Measurements from ENCODE around the gene OR6C70.
"Not testable (repeated sequence)": the region's sequence is repeated elsewhere in the genome, so short reads cannot be mapped to it uniquely, and the experiment has no call there.

OR6C70 gene

DNA sequence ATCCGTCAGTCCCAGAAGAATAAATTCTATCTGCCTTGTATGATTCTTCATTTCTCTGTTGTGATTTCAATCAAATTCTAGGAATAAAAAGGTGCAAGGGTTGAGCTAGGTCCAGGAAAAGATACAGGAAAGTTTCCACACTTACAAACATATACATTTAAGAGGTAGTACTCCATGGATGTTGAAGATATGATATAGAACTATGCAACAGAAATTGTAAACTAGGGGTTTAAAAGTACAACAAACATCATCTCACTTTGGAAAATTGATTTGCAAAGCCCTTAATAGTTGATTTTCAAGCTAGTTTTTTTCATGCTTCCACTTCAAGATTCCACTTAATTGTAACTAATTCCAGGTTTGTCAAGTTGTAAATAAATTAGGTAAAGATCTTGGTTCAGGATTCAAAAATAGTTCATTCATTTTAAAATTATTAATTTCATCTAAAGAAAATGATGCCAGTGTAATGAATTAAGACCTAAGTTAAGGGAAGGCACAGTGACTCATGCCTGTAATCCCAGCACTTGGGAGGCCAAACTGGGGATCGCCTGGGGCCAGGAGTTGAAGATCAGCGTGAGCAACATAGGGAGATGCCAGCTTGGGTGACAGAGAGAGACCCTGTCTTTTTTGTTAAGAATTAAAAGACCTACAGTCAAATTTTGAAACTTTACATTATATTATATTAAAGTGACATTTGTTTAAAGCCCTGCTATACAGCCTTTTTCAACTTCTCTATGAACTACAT lies at the start of gene OR6C70:
Gene OR6C70, minus strand, starts transcription at position 51 of the 742 bp plus-strand sequence. Its CDS starts 0 bp downstream, at position 51.
- DNase-seq, result no peak

DNA sequence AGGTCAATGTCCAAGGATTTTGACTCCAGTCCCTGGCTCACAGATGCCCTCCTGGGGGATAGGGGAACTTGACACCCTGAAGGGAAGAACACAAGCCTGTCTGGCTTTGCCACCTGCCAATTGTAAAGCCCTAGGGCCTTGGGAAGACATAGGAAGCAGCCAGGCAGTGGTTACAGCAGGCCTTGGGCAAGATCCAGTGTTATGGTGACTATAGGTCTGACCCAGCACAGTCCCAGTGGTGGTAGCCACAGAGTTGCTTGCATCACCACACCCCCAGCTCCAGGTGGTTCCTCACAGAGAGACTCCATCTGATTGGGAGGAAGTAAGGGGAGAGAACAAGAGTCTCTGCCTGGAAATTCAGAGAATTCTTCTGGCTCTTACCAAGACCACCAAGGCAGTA lies 46.5 kb upstream of the OR6C70 start:
- no peak for DNase-seq

DNA sequence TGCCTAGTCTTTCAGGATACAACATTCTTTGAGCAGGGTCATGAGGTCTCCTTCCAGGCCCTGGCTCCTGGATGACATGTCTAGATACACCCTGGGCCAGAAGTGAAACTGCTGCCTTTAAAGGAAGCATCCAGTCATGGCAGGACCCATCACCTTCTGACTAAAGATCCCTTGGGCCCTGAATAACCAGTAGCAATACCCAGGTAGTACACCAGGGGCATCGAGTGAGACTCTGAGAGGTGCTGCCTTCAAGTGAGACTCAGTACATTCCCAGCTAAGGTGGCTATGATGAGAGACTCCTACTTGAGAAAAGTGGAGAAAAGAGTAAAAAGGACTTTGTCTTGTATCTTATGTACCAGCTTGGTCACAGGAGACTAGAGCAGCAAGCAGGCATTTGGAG lies 45.8 kb upstream of the OR6C70 start:
- DNase-seq, result no peak

DNA sequence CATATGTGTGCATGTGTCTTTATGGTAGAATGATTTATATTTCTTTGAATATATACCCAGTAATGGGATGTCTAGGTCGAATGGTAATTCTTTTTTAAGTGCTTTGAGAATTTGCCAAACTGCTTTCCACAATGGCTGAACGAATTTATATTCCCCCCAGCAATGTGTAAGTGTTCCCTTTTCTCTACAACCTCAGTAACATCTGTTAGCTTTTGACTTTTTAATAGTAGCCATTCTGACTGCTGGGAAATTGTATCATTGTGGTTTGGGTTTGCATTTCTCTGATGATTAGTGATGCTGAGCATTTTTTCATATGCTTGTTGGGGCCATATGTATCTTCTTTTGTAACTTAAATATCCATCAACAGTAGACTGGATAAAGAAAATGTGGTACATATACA lies 31.7 kb upstream of the OR6C70 start:
- DNase-seq, result no peak

DNA sequence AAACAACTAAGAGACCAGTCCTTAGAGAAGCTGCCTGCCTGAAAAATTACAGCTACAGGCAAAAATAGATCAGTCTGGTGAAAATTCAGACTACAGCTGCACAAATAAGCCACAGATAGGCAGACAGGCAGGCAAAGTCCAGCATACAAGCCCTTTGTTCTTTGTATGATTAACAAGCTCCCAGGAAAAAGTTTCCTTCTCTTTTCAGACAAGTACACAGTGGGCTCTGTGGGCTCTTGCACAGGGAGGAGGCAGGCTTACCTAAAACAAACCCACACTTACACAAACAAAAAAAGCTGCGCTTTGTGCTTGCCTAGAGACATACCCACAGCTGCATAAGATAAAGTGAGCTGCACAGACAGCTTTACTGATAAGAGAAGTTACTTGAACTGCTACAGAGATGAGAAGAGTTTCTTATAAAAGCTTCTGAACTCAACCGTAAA lies 29.9 kb upstream of the OR6C70 start:
- DNase-seq, result no peak

DNA sequence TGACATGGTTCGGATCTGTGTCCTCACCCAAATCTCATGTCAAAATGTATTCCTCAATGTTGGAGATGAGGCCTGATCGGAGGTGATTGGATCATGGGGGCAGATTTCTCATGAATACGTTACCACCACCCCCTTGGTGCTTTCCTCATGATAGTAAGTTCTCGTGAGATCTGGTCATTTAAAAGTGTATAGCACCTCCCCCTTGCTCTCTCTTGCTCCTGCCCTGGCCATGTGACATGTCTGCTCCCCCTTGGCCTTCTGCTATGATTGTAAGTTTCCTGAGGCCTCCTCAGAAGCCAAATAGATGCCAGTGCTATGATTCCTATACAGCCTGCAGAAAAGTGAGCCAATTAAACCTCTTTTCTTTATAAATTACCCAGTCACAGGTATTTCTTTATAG lies 29.3 kb upstream of the OR6C70 start:
- no peak for DNase-seq

DNA sequence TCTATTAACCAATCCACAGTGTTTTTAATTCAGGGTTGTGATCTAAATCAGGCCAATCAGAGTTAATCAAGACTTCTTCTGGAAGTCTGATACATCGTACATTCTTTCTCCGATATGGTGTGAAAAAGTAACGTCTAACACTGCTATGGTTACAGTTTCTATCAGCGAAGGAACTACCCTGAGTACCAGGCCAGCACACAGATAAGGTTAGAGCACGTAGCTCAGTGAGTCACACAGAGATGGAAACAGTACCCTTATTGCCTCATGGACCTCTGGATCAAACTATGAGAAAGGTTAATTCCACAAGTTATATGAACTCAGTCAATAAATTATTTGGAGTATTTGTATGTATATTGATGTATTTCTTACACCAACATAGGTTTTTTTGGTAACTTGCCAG lies 25.6 kb upstream of the OR6C70 start:
- no peak for DNase-seq

DNA sequence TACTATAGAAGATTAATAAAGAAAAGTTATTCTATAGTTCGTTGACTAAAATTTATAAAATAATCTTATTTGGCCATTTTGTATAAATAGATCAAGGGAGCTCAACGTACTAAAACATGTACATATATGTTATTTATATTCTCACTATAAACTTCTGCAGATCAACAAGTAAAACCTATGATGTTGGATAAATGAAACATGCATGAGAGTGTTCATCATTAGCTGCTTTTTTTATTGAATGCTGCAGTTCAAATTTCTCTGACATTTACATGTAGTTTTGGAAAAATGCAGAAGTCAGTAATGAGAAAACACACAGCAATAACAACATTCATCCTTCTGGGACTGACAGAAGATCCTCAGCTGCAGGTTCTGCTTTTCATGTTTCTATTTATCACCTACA lies 22.1 kb upstream of the OR6C70 start, which contains the start of gene OR6C68:
Gene OR6C68, plus strand, starts transcription at position 301 of the 400 bp plus-strand sequence. Its CDS starts 0 bp downstream, at position 301.
- no peak for DNase-seq

DNA sequence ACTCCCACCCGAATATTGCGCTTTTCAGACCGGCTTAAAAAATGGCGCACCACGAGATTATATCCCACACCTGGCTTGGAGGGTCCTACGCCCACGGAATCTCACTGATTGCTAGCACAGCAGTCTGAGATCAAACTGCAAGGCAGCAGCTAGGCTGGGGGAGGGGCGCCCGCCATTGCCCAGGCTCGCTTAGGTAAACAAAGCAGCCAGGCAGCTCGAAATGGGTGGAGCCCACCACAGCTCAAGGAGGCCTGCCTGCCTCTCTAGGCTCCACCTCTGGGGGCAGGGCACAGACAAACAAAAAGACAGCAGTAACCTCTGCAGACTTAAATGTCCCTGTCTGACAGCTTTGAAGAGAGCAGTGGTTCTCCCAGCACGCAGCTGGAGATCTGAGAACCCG lies 14.3 kb upstream of the OR6C70 start:
- not testable (repeated sequence) for DNase-seq

DNA sequence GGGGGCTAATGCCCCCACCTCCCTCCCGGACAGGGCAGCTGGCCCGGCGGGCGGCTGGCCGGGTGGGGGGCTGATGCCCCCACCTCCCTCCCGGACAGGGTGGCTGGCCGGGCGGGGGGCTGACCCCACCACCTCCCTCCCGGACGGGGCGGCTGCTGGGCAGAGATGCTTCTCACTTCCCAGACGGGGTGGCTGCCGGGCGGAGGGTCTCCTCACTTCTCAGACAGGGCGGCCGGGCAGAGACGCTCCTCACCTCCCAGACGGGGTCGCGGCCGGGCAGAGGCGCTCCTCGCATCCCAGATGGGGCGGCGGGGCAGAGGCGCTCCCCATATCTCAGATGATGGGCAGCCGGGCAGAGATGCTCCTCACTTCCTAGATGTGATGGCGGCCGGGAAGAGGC lies 9.2 kb upstream of the OR6C70 start:
- not testable (repeated sequence) for DNase-seq

DNA sequence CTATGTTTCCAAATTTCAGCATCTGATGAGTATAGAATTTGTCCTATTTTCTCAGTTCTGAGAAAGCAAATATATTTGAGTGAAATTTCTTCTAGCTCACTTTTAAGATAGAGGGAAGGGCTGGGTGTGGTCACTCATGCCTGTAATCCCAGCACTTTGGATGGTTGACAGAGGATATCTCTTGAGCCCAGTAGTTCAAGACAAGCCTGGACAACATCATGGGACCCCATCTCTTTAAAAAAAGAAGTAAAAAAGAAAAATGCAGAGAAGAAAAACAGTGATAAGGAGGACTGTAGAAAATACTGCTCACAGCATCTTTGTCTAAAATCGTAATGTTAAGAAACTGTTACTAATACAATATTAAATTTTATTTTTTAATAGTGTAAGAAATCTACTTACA lies 2.3 kb upstream of the OR6C70 start:
- no peak for DNase-seq

DNA sequence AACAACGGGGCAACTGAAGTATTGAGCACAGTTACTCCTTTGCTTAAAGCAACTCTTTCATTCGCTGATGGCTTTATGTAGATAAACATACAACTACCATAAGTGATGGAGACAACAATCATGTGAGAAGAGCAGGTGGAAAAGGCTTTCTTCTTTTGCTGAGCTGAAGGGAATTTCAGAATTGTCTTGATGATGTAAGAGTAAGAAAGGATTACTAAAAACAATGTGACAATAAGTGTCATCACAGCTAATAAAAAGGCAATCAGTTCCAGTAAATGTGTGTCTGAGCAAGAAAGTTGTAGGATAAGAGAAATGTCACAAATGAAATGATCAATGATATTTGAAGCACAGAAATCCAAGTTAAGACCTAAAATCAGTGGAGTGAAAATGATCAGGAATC lies 647 bp downstream of the OR6C70 start:
- no peak for DNase-seq

DNA sequence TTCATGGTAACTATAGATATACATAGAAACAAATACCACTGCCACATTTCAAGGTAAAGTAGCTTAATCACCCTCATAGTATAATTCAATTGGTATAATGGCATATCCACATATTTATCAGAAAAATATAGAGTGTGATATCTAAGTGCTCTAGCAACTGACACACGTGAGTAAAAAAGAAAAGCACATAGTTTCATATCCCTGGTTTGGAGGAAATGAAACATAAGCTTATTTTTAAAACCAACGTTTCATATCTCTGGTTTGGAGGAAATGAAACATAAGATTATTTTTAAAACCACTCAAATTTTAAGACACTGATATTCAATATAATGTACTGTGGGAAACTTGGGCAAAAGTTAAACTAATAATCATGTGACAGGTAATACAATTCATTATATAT lies 2.1 kb downstream of the OR6C70 start:
- no peak for DNase-seq

DNA sequence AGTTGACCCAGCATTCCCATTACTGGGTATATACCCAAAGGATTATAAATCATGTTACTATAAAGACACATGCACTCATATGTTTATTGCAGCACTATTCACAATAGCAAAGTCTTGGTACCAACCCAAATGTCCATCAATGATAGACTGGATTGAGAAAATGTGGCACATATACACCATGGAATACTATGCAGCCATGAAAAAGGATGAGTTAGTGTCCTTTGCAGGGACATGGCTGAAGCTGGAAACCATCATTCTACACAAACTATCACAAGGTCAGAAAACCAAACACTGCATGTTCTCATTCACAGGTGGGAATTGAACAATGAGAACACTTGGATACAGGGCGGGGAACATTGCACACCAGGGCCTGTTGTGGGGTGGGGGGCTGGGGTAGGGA lies 5.0 kb downstream of the OR6C70 start:
- DNase-seq, result not testable (repeated sequence)

DNA sequence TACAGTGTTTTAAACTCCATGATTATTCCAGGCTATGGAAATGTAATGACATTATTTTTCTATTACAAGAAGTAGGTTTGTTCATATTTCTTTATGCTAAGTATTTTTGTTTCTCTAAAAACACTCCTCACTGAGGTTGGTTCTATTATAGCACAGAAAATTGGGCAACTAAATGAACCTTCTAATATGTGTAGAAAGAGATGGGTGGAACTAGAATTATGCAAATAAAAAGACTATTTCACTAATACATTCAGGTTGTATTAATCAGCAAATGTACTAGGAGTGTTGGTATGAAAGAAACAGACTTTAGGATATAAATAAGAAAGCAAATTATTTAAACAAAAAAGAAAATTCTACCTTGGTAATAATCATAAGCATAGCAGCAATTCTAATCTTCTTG lies 21.1 kb downstream of the OR6C70 start:
- no peak for DNase-seq

DNA sequence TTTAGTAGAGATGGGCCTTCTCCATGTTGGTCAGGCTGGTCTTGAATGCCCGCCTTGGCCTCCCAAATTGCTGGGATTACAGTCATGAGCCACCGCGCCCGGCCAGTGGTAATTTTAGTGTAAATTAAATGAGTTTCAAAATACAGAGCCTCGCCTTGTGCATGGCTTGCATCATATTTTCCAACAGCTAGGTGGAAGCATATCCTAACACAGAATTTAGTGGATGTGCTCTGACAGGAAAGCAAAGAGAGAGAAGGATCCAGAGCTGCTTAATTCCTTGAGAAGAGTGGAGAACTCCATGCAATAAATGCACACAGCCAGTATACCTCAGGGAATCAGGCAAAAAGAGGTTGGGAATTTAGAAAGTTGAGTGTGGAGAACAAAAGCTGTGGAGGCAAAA lies 23.6 kb downstream of the OR6C70 start:
- no peak for DNase-seq

DNA sequence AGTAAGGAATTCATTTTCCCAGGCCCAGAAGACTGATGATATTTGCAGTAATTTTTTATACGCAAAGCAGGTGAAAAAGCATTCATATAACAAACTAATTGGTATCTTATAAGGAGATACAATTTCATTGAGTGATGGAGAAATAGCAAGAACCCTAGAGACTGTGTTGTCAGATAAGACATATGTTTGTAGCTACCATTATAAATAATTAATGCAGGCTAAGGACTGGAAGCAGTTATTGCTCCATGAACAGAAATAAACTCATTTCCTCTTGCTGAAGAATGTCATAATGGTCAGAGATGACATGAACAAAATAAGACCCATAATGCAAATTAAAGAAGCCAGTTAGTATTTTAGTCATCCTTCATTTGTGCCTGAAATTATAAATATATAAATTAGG lies 24.6 kb downstream of the OR6C70 start:
- no peak for DNase-seq

DNA sequence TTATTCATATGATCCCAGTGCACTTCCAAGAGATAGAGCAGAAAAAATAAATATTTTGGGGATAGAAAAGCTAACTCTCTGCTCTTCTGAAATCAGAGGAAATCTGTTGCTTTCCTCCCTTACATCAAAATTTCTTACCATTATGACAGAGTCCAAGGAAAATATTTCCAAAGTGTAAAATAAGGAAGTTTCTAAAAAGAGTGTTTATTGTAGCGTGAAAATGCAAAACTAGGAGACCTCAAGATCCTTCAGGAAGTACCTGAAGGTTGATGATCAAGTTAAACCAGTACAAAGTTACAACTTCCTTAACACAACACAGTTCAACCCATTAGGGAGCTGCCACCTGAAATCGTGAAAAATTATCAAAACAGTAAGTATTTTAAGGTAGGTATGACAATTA lies 26.2 kb downstream of the OR6C70 start, which contains the start of gene OR6C2:
Gene OR6C2, plus strand, starts transcription at position 301 of the 400 bp plus-strand sequence. CDS start 8,138 bp downstream, outside the sequence.
- DNase-seq, result no peak

DNA sequence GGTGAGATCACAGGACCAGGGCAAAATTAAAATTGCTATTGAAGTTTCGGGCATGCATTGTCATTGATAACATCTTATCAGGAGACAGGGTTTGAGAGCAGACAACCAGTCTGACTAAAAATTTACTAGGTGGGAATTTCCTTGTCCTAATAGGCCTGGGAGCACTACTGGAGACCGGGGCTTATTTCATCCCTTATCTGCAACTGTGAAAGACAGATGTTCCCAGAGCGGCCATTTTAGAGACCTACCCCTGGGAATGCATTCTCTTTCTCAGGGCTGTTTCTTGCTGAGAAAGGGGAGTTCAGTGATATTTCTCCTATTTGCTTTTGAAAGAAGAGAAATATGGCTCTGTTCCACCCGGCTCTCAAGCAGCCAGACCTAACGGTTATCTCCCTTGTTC lies 28.7 kb downstream of the OR6C70 start:
- DNase-seq, result not testable (repeated sequence)

DNA sequence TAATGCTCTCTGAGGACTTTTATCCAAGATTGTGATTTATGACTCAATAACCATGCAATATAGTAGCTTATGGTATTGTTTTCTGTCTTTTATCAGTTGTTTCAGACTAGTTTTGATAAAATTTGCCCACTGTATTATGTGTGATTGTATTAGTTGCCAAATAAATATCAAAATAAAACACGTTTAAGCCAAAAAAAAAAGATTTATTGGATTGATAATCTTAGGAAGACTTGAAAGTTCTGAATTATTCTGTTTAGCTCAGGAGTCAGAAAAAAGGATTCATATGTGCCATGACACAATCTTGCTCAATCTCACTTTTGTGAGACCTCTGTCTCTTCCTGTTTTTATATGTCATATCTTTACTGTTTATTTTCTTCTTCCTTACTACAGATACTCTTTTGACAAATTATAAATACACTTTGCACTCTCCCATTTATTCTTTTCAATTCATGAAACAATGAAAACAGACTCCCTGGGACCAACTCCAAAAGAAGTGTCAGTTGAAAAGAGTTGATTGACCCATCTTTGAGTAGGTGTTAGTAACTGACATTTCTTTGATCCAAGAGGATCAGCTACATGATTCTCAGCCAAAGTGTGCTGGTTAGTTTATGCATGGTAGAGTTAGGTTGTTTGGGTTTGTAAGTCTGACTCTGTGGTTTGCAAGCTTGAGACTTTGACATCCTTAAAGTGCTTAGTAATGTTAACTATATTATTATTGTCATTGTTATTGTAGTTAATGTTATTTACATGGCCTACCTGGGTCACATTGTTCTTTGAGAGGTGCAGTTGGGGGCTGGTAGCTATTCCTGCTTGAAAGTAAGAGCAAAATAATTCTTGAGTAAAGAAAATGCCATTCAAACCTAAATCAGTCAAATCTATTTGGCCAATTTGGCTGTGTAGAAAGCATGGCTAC lies 41.4 kb downstream of the OR6C70 start:
- DNase-seq, result no peak

DNA sequence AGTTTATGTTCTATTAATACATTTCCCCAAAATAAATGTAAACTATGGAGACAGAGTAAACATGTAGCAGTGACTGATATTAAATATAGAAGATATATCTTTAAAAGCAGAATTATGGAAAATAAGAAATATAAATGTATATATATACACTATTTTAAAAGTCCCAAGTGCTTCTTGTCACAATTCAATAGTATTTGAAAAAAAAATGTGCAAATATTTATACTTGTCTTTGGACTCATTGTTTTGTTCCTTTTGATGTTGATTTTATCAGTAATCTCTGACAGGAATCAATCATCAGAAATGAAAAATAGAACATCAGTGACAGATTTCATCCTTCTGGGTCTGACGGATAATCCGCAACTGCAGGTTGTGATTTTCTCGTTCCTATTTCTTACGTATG lies 44.0 kb downstream of the OR6C70 start, which contains the start of gene OR6C76:
Gene OR6C76, plus strand, starts transcription at position 301 of the 400 bp plus-strand sequence. Its CDS starts 0 bp downstream, at position 301.
- DNase-seq, result no peak

DNA sequence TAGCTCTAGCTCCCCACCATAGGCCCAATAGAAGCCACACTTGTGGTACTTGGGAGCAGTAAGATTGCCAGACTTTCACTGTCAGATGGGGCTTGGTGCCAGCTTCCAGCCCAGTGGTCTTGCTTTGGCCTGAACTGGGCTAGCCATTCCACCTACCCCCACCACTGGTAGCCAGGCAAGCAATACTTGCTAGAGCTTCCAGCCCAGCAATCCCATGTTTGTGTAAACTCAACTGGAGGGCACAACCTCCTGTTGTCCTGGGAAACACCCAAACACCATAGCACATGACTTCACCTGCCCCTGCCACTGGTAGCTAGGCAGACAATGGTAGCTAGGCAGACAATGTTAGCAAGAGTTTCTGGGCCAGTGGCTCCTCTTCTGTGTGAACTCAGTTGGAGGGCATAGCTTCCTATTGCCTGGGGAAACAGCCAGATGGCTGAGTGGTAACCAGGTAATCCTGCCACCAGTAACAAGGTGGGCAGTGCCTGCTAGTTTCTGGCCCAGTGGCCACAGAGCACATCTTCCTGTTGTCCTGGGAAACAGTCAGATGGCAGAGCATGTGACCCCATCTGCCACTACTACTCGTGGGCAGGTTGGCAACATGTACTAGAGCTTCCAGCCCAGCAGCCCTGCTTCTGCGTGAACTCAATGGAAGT lies 49.5 kb downstream of the OR6C70 start:
- no peak for DNase-seq
